ENCODE data around the gene ZBTB6. TPM values are rescaled to one million over a fixed set of nuclear protein-coding genes. Genes with fewer than 3 reads are reported as not detected.
A peak's percentile ranks its signal among the peaks of the same experiment; 100 is the strongest.

ZBTB6 gene
- total RNA-seq, 4 donors from 2014 or later: 3.8 to 39.1 (median 13.3) TPM

GRCh38 chr9:122865300-122865699 is 47.8 kb downstream of the ZBTB6 start:
- H3K4me3 ChIP-seq: no peak overlapping the region
- no peak for DNase-seq
- no peaks in the 10 kb centered on the region for H3K9me3 ChIP-seq
- no peaks in the 10 kb centered on the region for H3K27me3 ChIP-seq
- intact Hi-C loops (cut with DNase I; ENCODE audit: low total_unique reads): no loop called here
- no peak overlapping the region for H3K27ac ChIP-seq
- H3K36me3 ChIP-seq: no peaks in the 10 kb centered on the region
- no peak for TF ChIP-seq CTCF (IDR thresholded peaks at IDR 0.05)
- TF ChIP-seq POLR2A (IDR thresholded peaks at IDR 0.05): no peak
- H3K4me1 ChIP-seq: no peaks in the 10 kb centered on the region

- intact Hi-C loops (cut with DNase I; ENCODE audit: low total_unique reads): no loop called here
- Histone ChIP-seq H3K27me3 (no peaks in the 10 kb centered on the region), H3K9me3 (no peaks in the 10 kb centered on the region), H3K4me3 (no peak overlapping the region), H3K36me3 (no peaks in the 10 kb centered on the region), H3K27ac (no peak overlapping the region), H3K4me1 (no peaks in the 10 kb centered on the region)
- no peak for DNase-seq
- no peak for TF ChIP-seq POLR2A (IDR thresholded peaks at IDR 0.05)
- no peak for TF ChIP-seq CTCF (IDR thresholded peaks at IDR 0.05)
Observed at GRCh38 chr9:122863407-122863806, 49.7 kb downstream of the ZBTB6 start.

- H3K27ac ChIP-seq: no peak overlapping the region
- H3K4me1 ChIP-seq: no peaks in the 10 kb centered on the region
- H3K9me3 ChIP-seq: no peaks in the 10 kb centered on the region
- no peak for DNase-seq
- no peaks in the 10 kb centered on the region for H3K36me3 ChIP-seq
- TF ChIP-seq POLR2A (IDR thresholded peaks at IDR 0.05) (no peak), CTCF (IDR thresholded peaks at IDR 0.05) (no peak)
- intact Hi-C loops (cut with DNase I; ENCODE audit: low total_unique reads): no loop called here
- H3K27me3 ChIP-seq: no peaks in the 10 kb centered on the region
- no peak overlapping the region for H3K4me3 ChIP-seq
Observed at GRCh38 chr9:122860319-122861142, 52.6 kb downstream of the ZBTB6 start.

Small RNA genes lying within 50 kb of the gene (small RNA-seq; reads per million reads assigned to genes)
- gene RNY1P15: not detected
- gene SNORD90: 2,250 reads per million, percentile 99 among the genes with 10 or more reads in this experiment

Other genes starting within 250 kb of the ZBTB6 start
- not detected for gene OR1L3, start 238.2 kb downstream of the ZBTB6 start, total RNA-seq
- not detected for gene OR1L4, start 189.3 kb downstream of the ZBTB6 start, total RNA-seq
- not detected for gene OR1L6, start 171.0 kb downstream of the ZBTB6 start, total RNA-seq
- gene OR5C1, start 124.4 kb downstream of the ZBTB6 start, total RNA-seq: not detected
- not detected for gene OR1K1, start 113.2 kb downstream of the ZBTB6 start, total RNA-seq
- gene PDCL, start 84.7 kb downstream of the ZBTB6 start, total RNA-seq: 10 to 100 TPM; 16.9 to 74.0 (median 21.1) TPM
- gene RC3H2, start 8.0 kb downstream of the ZBTB6 start, total RNA-seq: 10 to 100 TPM; 21.8 to 69.0 (median 52.5) TPM
- 10 to 100 TPM in 2 of 4 donors, 1 to 10 TPM in 2; 8.8 to 14.9 (median 12.4) TPM for gene ZBTB26, start 18.2 kb upstream of the ZBTB6 start, total RNA-seq
- gene RABGAP1, start 27.7 kb upstream of the ZBTB6 start, total RNA-seq: 100 to 1,000 TPM in 1 of 4 donors, 10 to 100 TPM in 3; 81.2 to 107 (median 91.0) TPM
- gene GPR21, start 120.3 kb upstream of the ZBTB6 start, total RNA-seq: 1 to 10 TPM in 3 of 4 donors, not detected in 1; 1.5 to 7.2 (median 4.3) TPM

All from uterus (tissue), 4 donors.